CD14-positive monocyte (primary cell): ENCODE data around the gene NEDD8. TPM values are rescaled to one million over a fixed set of nuclear protein-coding genes. Genes with fewer than 3 reads are reported as not detected.

Experiments
- DNase-seq, 3 donors: peaks; one replicate each; pipeline ENCODE4 v3.0.0-alpha.2; 2011 to 2022
- H2AFZ ChIP-seq: 2 replicates; pipeline ENCODE4 v1.6.0; 2012; ENCODE audit warnings: mild to moderate bottlenecking, low read depth, low read length, inconsistent platforms; ENCODE audit not compliant: insufficient read depth, poor library complexity, severe bottlenecking
- H3K27ac ChIP-seq, 2 donors: 1 replicate in 1 of 2; 2 replicates in 1 of 2; pipeline ENCODE4 v1.5.1; 2012 to 2013; ENCODE audit warnings: low read length in 2 of 2, control low read depth in 1 of 2, inconsistent platforms in 1 of 2, low read depth in 1 of 2, mild to moderate bottlenecking in 1 of 2
- H3K27me3 ChIP-seq, 2 donors: one replicate each; pipeline versions ENCODE4 v1.6.0 to v1.6.1; 2011 to 2013; ENCODE audit warnings: low read length in 2 of 2; ENCODE audit not compliant: control insufficient read depth in 2 of 2, insufficient read depth in 2 of 2
- H3K36me3 ChIP-seq, 2 donors: replicated peaks in 1 of 2; 1 replicate in 1 of 2; 2 replicates in 1 of 2; pipeline versions ENCODE4 v1.5.1 to v1.6.1; 2012 to 2013; ENCODE audit warnings: low read length in 2 of 2, control low read depth in 1 of 2, inconsistent platforms in 1 of 2, mild to moderate bottlenecking in 1 of 2; ENCODE audit not compliant: insufficient read depth in 2 of 2, control insufficient read depth in 1 of 2
- H3K4me1 ChIP-seq, 2 donors: 1 replicate in 1 of 2; 2 replicates in 1 of 2; pipeline versions ENCODE4 v1.5.1 to v1.6.1; 2012 to 2013; ENCODE audit warnings: low read length in 2 of 2, control low read depth in 1 of 2, inconsistent platforms in 1 of 2, mild to moderate bottlenecking in 1 of 2, moderate library complexity in 1 of 2; ENCODE audit not compliant: insufficient read depth in 2 of 2, control insufficient read depth in 1 of 2
- H3K4me2 ChIP-seq: replicated peaks from 2 replicates; pipeline ENCODE3; 2012; ENCODE audit warnings: low read length, moderate library complexity, mild to moderate bottlenecking; ENCODE audit not compliant: poor library complexity, severe bottlenecking; ENCODE audit errors: extremely low read depth
- H3K4me3 ChIP-seq, 3 experiments: fragments of 200-600 bp in 1 of 3; sonication (generic) in 1 of 3; replicated peaks in 1 of 3; 1 replicate in 2 of 3; 2 replicates in 1 of 3; pipeline ENCODE4 v1.5.1; 2011 to 2013; ENCODE audit warnings: low read length in 3 of 3, mild to moderate bottlenecking in 3 of 3, control low read depth in 2 of 3, low read depth in 2 of 3, inconsistent platforms in 1 of 3, moderate library complexity in 1 of 3
- H3K79me2 ChIP-seq: 2 replicates; pipeline ENCODE4 v1.6.0; 2012; ENCODE audit warnings: mild to moderate bottlenecking, control low read depth, inconsistent platforms, low read length, moderate library complexity; ENCODE audit not compliant: insufficient read depth
- H3K9ac ChIP-seq: 2 replicates; pipeline ENCODE4 v1.6.0; 2017; ENCODE audit warnings: low read length, mild to moderate bottlenecking; ENCODE audit not compliant: insufficient read depth, poor library complexity, severe bottlenecking
- H3K9me3 ChIP-seq, 2 donors: replicated peaks in 1 of 2; 1 replicate in 1 of 2; 2 replicates in 1 of 2; pipeline versions ENCODE4 v1.5.1 to v1.6.1; 2012 to 2013; ENCODE audit warnings: low read length in 2 of 2, control low read depth in 1 of 2; ENCODE audit not compliant: control insufficient read depth in 1 of 2, insufficient read depth in 1 of 2
- H4K20me1 ChIP-seq: 2 replicates; pipeline ENCODE4 v1.6.0; 2012; ENCODE audit warnings: mild to moderate bottlenecking, low read length, control low read depth, moderate library complexity; ENCODE audit not compliant: insufficient read depth
- H3K27ac Mint-ChIP-seq, 7 donors: one replicate each; pipeline ENCODE4 v1.8.0; 2020; ENCODE audit warnings: mild to moderate bottlenecking in 7 of 7, mixed read lengths in 7 of 7, moderate library complexity in 6 of 7, inconsistent platforms in 2 of 7
- H3K27me3 Mint-ChIP-seq, 3 donors: one replicate each; pipeline ENCODE4 v1.8.0; 2021 to 2022; ENCODE audit warnings: low read depth in 3 of 3, mild to moderate bottlenecking in 3 of 3, mixed read lengths in 3 of 3, moderate library complexity in 3 of 3, inconsistent platforms in 1 of 3
- H3K36me3 Mint-ChIP-seq, 2 donors: one replicate each; pipeline ENCODE4 v1.8.0; 2020; ENCODE audit warnings: mixed read lengths in 2 of 2, inconsistent platforms in 1 of 2, mild to moderate bottlenecking in 1 of 2
- H3K4me1 Mint-ChIP-seq: one replicate; pipeline ENCODE4 v1.8.0; 2020; ENCODE audit warnings: mild to moderate bottlenecking, mixed read lengths
- H3K4me3 Mint-ChIP-seq, 2 donors: one replicate each; pipeline ENCODE4 v1.8.0; 2020; ENCODE audit warnings: mild to moderate bottlenecking in 2 of 2, mixed read lengths in 2 of 2, moderate library complexity in 1 of 2
- H3K9me3 Mint-ChIP-seq, 7 donors: one replicate each; pipeline ENCODE4 v1.8.0; 2020 to 2022; ENCODE audit warnings: mixed read lengths in 7 of 7, mild to moderate bottlenecking in 6 of 7, moderate library complexity in 6 of 7, inconsistent platforms in 2 of 7
- WGBS: methylation state at CpG from one replicate; pipeline ENCODE4 v1.1.5; 2013; ENCODE audit warnings: missing lambda C conversion rate; ENCODE audit not compliant: insufficient coverage; 5-methylcytosine and 5-hydroxymethylcytosine counted together
- intact Hi-C, 2 donors: fragments of 100-400 bp; cut with micrococcal nuclease; formaldehyde crosslinking; loops; one replicate each; pipeline versions ENCODE4 v1.15.0 to v1.15.1; 2023
- polyA plus RNA-seq, 3 donors: library from polyadenylated mRNA; depleted of rRNA in 1 of 3; unstranded in 2 of 3; stranded (reverse) in 1 of 3; fragments of 300-500 nt in 2 of 3; fragments of >200 nt in 1 of 3; fragmentation: Illumina TruSeq in 2 of 3; gene quantifications; 1 replicate in 2 of 3; 2 replicates in 1 of 3; pipeline ENCODE4 v1.2.3, GENCODE V29; 2012 to 2021
- TF ChIP-seq, protein P1 (sequence below): fragments of 200-600 bp; IDR thresholded peaks from one replicate; pipeline ENCODE4 v1.8.0; 2022; ENCODE audit warnings: antibody characterized with exemption, mild to moderate bottlenecking

The NEDD8 gene
- polyA plus RNA-seq, 3 donors, result 164 to 335 (median 306) TPM

DNA sequence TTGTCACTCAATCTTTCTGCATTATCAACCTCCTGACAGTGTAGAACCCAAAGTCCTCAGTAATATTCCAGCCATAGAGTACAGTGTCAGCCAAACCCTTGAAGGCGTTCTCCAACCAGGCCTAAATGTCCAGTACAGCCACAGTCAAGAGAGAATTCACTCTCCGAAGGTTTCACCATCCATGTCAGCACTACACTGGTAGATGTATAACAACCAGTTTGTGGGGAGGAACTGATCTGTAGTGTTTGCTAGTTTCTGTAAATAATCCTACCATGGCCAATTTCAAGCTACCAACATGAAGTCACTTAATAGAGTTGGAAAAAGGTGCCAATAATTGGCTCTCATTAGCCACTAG lies 15.8 kb downstream of the NEDD8 start:
- peaks cover 22 to 25% of the 10 kb centered on the region in 2 donors for H3K36me3 Mint-ChIP-seq
- TF ChIP-seq, protein P1, sequence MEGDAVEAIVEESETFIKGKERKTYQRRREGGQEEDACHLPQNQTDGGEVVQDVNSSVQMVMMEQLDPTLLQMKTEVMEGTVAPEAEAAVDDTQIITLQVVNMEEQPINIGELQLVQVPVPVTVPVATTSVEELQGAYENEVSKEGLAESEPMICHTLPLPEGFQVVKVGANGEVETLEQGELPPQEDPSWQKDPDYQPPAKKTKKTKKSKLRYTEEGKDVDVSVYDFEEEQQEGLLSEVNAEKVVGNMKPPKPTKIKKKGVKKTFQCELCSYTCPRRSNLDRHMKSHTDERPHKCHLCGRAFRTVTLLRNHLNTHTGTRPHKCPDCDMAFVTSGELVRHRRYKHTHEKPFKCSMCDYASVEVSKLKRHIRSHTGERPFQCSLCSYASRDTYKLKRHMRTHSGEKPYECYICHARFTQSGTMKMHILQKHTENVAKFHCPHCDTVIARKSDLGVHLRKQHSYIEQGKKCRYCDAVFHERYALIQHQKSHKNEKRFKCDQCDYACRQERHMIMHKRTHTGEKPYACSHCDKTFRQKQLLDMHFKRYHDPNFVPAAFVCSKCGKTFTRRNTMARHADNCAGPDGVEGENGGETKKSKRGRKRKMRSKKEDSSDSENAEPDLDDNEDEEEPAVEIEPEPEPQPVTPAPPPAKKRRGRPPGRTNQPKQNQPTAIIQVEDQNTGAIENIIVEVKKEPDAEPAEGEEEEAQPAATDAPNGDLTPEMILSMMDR, result no peak
- Histone ChIP-seq H3K36me3 (peaks cover 9 to 19% of the 10 kb centered on the region in 2 donors), H3K9me3 (no peaks in the 10 kb centered on the region), H3K4me2 (peak overlapping the region; percentile 87), H2AFZ (peak overlapping the region; percentile 86), H3K79me2 (peaks cover 40% of the 10 kb centered on the region), H4K20me1 (no peaks in the 10 kb centered on the region), H3K4me1 (peaks cover 30 to 36% of the 10 kb centered on the region in 2 donors), H3K4me3 (peak overlapping the region in 1 of 3 experiments; percentile 90), H3K27me3 (no peaks in the 10 kb centered on the region), H3K9ac (no peak overlapping the region), H3K27ac (peak overlapping the region in 1 of 2 donors; percentile 98)
- WGBS, result no CpG with 5 or more reads among the region's 2 CpGs
- intact Hi-C loops, result loop anchor here (1.0 to 10.0 kb wide), 2 partner anchors 15 to 88 kb away; partner anchors contain the start of gene CIDEB (in 1 of the 2)
- DNase-seq, result no peak
- H3K27ac Mint-ChIP-seq, result peak overlapping the region; percentile 95 to 100 (median 98)
- H3K4me3 Mint-ChIP-seq, result peak overlapping the region in 1 of 2 donors; percentile 86
- peaks cover 30% of the 10 kb centered on the region for H3K4me1 Mint-ChIP-seq
- H3K27me3 Mint-ChIP-seq, result peaks cover 0 to 4% (median 1%) of the 10 kb centered on the region in 3 donors
- H3K9me3 Mint-ChIP-seq, result no peaks in the 10 kb centered on the region

DNA sequence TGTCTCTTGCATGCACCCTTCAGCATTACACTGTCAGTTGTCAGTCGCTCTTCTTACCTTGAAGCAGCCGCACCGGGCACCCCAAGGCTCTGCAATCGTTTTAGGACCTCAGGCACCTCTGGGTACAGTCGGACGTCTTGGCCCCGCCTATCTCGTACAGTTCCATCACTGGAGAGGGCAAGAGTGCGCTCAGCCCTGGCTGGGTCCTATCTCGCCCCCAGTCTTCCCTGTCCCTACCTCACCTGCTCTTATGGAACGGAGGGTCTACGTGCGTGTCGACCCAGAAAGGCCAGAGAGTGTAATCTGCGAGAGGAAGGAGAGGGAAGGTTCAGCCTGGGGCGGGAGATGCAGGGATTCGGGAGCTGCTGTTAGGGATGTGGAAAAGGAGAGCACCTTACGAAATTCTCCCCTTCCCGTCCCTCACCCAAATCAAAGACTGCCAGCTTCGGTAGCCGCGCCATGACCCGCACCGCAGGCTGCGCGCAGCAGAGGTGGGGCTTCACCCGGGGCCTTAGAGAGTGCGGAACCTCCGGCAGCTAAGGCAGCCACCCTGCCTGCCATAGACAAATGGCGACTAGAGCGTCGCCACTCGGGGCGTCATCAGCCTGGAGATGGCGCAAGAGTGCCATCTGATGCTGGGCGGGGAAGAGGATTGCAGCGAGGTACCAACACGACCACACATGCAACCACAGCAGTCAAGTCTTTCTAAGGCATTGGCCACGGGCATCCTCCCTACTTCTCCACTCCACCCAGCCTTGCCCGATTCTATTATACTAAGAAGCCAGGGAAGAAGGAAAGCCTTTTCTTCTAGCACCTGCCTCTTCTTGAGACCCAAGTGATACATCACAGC lies 16.4 kb downstream of the NEDD8 start, which contains the start of gene MDP1:
Gene MDP1, minus strand, starts transcription at position 572 of the 850 bp plus-strand sequence. Its CDS starts 111 bp downstream, at position 461.
- Mint-ChIP-seq H3K9me3 (no peaks in the 10 kb centered on the region), H3K4me1 (peaks cover 31% of the 10 kb centered on the region), H3K36me3 (peaks cover 25 to 30% of the 10 kb centered on the region in 2 donors), H3K4me3 (peak within 1 kb of the TSS; percentile 86 to 93), H3K27me3 (peaks cover 0 to 4% (median 1%) of the 10 kb centered on the region in 3 donors), H3K27ac (peak within 1 kb of the TSS; percentile 95 to 100 (median 98))
- intact Hi-C loops, result loop anchor here (1.0 to 10.0 kb wide), 2 partner anchors 16 to 89 kb away; partner anchors contain the start of gene CIDEB (in 1 of the 2)
- Histone ChIP-seq H3K9me3 (no peaks in the 10 kb centered on the region), H3K4me2 (peak within 1 kb of the TSS; percentile 87), H3K79me2 (peaks cover 39% of the 10 kb centered on the region), H3K27ac (peak within 1 kb of the TSS; percentile 87 to 98), H3K4me3 (peak within 1 kb of the TSS; percentile 71 to 90 (median 77)), H3K36me3 (peaks cover 12 to 25% of the 10 kb centered on the region in 2 donors), H3K27me3 (no peaks in the 10 kb centered on the region), H3K9ac (peak within 1 kb of the TSS; percentile 88), H4K20me1 (no peaks in the 10 kb centered on the region), H2AFZ (peak within 1 kb of the TSS; percentile 86), H3K4me1 (peaks cover 30 to 36% of the 10 kb centered on the region in 2 donors)
- TF ChIP-seq, protein P1, result peak; percentile 50
- WGBS, result 0% methylated on average over 29 of the region's 40 CpGs
- peak; percentile 91 to 92 (median 91) for DNase-seq
